Measurements from ENCODE around the gene TCAP.
"Not testable (repeated sequence)": the region's sequence is repeated elsewhere in the genome, so short reads cannot be mapped to it uniquely, and the experiment has no call there.

TCAP gene

DNA sequence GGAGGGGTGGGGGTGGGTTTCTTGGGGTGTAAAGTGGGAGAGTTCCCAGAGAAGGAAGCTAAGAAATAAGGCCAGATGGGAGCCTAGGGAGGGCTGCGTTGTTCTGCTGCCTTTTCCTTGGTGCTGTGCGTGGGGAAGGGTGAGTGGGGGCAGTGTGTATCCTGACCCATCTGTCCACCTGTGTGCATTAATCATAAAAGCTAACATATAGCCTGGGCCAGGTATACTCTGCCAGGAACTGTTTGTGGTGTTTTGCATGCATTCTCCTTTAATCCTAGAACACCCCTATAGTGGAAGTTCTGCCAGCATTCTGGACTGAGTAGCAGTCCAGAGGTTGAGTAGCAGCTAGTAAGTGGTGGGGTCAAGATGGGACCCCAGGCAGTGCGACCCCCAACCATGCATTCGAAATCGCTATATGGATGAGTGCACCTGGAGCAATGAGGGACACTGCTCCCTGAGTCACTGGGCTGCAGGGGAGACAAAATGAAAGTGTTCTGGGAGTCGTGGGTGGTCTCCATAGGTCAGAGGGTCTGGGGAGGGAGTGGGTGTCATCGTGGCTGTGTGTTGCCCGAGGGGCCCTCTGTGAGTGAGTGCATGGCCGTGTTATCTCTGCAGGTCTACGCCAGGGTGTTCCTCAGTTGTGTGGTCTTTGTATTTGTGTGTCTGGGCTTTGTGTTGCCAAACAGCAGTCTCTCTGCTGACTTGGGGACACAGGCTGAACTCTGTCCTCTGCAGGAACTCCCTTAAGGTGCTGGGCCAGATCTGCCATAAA, 36.0 kb downstream of the TCAP start:
- H3K27ac ChIP-seq, result peak overlapping the region; percentile 56
- no peak for DNase-seq (ENCODE audit: low read depth, low spot score)

DNA sequence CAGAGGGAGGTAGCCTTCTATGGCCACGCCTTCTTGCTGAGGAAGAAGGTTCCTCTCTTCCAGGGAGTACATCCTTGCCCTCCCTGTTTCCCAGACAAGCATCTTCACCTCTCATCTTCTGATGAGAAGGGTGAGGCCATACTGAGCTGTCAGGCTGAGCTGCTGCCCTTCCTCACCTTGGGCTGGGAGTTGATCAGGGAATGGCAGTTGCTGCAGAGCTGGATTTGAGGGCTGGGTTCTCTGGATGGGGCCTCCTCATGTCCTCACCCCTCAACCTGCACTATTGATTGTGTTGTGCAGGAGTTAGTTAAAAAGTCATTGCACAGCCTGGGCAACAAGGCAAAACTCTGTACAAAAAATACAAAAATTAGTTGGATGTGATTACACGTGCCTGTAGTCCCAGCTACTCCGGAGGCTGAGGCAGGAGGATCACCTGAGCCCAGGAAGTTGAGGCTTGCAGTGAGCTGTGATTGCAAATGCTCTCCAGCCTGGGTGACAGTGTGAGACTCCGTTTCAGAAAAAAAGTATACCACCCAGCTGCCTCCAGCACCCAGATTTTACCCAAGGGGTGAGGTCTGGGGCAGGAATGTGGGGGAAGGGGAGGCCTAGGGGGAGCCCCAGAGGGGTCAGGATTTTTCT, 36.8 kb downstream of the TCAP start:
- H3K27ac ChIP-seq, result no peak overlapping the region
- DNase-seq (ENCODE audit: low read depth, low spot score), result no peak

DNA sequence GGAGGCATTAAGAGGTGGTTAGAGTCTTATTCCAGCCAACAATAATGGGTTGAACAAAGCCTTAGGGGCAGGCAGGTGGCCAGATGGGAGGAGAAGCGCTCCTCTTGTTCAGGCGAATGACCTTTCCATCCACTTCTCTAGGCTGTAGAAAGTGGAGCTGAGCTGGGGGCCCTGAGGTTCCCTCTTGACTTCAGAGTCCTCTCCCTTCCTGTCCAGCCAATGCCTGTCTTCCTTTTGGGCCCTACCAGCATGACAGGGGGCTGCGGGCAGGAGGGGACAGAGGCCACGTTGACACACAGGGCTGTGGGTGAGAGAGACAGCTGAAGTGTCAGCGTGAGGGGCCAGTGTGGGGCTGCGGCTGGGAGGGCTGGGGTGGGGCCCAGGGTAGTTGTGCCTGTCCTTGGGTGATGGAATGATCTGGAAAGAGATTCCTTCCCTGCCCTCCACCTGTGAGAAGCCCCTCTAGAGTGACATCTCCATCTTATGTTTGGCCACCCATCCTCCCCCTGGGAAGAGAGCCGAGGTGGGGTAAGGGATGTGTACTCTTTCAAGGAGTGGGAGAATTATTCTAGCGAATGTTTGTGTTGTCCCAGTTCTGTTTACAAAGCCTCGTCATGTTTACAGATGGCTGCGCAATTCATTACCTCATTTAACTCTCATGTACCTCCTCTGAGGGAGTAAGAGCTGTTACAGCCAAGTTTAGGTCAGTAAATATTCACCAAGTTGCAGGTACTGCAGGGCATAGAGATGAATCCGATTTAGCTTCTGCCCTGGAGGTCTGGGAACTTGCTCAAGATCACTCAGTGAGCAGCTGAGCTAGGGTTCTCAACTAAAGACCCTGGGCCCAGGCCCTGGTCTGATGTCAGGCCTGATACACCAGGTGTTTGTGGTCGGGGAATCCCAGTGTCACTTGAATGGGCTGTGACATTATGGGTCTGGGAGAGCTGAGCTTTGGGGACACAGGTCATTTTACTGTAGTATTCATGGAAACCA, 38.0 kb downstream of the TCAP start:
- no peak for DNase-seq (ENCODE audit: low read depth, low spot score)
- H3K27ac ChIP-seq, result peak overlapping the region; percentile 12

DNA sequence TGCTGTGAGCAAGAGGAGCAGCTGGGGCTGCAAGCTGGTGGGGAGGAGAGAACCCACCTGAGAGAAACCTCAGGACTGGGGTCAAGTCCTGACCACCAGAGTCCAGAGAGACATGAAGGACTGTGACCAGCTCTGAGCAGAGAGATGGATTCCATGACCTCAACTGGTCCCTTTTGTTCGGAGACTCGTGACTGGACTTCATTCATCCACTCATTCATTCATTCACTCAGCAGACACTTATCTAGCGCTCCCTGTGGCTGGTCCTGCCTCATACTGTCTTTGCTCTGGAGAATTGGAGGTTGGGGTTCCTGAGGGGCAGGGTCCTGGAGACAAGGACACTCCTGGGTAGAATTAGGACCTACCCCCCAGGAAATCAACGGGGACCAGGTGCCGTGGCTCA, 38.8 kb downstream of the TCAP start:
- peak overlapping the region; percentile 12 for H3K27ac ChIP-seq
- no peak for DNase-seq (ENCODE audit: low read depth, low spot score)

DNA sequence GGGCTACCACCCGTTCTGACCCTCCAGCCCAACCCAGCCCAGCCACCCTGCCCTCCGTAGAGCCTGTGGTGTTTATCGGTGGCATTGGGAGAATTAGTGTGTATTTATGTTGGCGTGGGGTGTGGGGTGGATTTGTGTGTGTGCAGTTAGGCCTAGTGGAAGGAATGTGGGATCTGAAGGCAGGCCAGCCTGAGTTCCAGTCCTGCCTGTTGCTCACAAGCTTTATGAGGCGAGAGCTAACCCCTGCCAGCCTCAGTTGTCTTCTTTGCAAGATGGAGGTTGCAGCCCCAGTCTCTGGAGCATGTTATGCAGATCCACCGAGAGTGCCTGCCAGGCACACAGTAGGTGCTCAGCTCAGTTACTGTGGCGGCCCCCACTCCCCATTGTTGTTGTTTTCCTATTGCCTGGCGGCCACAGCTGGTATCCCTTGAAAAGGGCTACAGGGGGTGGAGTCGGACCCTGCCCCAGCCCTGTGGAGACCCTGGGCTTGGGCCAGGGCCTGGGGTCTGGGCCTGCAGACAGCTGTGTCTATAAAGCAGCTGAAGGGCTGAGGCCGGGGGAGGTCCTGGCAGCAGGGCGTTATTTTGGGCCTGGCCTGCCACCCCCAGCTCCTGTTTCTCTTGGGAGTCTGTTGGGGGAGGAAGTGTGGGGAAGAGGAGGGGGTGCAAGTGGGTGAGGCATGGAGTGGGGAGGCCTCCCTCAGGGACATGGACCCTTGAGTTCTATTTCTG, 39.8 kb downstream of the TCAP start:
- DNase-seq (ENCODE audit: low read depth, low spot score), result no peak
- H3K27ac ChIP-seq, result peak overlapping the region; percentile 86

DNA sequence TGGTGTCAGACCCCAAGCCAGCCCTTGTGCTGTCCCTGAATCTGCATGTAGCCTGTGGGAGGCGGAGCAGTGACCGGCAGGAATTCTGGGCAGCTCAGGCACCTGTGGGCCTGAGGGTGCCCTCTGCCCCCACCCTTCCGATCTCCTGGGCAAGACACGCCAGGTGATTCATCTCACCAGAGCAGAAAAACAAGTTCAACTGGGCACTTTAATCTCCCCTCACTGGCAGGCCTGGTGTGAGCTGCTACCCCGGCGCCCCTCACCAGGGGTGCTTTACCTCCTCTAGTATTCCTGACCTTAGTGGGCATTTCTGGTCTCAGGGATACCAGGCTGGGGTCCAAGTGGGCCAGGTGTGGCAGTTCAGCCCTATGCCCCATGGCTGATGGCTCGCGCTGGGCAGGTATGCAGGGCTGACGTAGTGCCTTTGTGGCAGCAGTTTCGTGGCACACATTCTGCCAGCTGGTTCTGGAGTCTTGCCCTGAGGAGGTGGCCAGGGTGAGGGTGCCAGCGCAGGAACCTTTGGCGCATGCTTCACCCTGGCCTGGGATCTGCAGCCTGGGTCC, 40.7 kb downstream of the TCAP start:
- peak overlapping the region; percentile 86 for H3K27ac ChIP-seq
- DNase-seq (ENCODE audit: low read depth, low spot score), result no peak

DNA sequence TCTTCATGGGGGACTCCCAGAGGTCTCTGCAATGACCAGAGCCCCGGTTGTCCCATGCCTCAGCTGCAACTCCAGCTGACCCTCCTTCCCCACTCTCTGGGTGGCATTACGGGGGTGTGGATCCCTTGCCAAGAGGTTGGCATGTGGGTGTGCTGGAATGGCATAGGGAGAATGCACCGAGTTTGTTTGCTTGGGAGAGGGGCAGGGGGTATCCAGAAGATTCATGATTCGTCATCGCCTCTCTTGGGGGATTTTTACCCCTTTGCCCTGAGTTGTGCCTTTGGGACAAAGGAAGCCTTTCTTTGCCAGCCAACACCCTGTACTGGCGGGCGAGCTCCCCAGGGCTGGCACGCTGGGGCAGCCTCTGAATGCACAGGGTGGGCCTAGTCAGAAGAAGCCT, 41.2 kb downstream of the TCAP start:
- H3K27ac ChIP-seq, result peak overlapping the region; percentile 86
- DNase-seq (ENCODE audit: low read depth, low spot score), result no peak

DNA sequence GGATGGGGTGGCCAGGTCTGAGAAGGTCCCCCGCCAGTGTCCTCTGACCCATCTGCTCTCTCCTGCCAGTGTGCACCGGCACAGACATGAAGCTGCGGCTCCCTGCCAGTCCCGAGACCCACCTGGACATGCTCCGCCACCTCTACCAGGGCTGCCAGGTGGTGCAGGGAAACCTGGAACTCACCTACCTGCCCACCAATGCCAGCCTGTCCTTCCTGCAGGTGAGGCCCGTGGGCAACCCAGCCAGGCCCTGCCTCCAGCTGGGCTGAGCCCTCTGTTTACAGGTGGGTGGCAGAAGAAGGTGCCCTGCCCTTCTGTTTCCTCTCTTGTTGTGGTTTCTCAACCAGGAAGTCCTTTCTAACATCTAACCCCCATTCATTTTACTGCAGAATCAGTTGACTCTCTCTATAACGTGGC, 41.8 kb downstream of the TCAP start:
- peak overlapping the region; percentile 86 for H3K27ac ChIP-seq
- no peak for DNase-seq (ENCODE audit: low read depth, low spot score)

DNA sequence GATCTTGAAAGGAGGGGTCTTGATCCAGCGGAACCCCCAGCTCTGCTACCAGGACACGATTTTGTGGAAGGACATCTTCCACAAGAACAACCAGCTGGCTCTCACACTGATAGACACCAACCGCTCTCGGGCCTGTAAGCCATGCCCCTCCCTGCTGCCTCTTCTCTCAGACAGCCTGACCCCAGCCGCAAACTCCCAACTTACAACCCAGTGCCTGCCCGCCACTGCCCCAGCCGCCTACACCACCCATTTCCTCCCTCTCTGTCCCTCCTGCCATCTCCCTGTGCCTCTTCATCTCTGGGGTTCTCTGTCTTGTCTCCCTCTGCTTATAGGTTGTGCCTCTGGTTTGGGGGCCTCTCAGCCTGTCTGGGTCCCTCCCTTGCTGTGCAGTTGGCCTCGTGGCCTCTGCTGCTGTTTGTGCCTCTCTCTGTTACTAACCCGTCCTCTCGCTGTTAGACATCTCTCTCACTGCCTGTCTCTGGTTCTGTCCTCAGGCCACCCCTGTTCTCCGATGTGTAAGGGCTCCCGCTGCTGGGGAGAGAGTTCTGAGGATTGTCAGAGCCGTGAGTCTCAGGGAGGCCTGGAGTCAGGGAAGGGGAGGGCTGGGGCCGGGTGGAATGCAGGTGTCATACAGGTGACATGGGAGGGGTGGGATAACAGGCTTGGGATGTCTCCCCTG, 44.3 kb downstream of the TCAP start:
- no peak for DNase-seq (ENCODE audit: low read depth, low spot score)
- H3K27ac ChIP-seq, result no peak overlapping the region

DNA sequence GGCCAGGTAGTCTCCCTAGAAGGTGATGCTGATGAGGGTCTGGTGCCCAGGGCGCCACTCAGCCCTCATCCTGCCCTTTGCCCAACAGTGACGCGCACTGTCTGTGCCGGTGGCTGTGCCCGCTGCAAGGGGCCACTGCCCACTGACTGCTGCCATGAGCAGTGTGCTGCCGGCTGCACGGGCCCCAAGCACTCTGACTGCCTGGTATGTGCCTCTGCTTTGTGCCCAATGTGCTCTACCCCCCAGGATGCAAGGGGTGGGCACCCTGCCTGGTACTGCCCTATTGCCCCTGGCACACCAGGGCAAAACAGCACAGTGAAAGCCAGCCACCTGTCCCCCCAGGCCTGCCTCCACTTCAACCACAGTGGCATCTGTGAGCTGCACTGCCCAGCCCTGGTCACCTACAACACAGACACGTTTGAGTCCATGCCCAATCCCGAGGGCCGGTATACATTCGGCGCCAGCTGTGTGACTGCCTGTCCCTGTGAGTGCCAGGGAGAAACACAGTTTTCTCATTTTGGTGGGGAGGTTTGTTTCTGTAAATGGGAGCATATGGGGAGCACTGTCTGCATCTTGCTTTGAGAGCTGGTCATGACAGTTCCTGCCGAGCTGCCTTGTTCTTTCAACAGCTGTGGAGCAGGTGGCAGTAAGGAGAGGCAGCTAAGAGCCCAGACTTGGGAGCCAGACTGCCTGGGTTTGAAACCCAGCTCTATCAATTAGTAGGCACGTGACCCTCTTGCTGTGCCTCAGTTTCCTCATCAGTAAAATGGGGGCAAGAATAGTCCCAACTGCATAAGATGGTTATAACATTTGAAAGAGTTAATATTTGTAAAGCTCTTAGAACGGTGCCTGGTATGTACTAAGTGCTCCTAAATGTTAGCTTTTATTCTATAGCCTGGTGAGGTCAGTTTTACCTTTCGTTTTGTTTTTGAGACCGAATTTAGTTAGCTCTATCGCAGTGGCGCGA, 45.1 kb downstream of the TCAP start:
- no peak for DNase-seq (ENCODE audit: low read depth, low spot score)
- no peak overlapping the region for H3K27ac ChIP-seq

DNA sequence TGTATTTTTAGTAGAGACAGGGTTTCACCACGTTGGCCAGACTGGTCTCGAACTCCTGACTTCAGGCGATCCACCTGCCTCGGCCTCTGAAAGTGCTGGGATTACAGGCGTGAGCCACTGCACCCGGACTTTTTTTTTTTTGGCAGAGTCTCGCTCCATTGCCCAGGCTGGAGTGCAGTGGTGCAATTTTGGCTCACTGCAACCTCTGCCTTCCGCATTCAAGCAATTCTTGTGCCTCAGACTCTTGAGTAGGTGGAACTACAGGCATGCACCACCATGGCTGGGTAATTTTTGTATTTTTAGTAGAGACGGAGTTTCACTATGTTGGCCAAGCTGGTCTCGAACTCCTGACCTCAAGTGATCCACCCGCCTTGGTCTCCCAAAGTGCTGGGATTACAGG, 45.9 kb downstream of the TCAP start:
- not testable (repeated sequence) for DNase-seq (ENCODE audit: low read depth, low spot score); H3K27ac ChIP-seq

DNA sequence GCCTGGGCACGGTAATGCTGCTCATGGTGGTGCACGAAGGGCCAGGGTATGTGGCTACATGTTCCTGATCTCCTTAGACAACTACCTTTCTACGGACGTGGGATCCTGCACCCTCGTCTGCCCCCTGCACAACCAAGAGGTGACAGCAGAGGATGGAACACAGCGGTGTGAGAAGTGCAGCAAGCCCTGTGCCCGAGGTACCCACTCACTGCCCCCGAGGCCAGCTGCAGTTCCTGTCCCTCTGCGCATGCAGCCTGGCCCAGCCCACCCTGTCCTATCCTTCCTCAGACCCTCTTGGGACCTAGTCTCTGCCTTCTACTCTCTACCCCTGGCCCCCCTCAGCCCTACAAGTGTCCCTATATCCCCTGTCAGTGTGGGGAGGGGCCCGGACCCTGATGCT, 46.7 kb downstream of the TCAP start:
- DNase-seq (ENCODE audit: low read depth, low spot score), result no peak
- no peak overlapping the region for H3K27ac ChIP-seq

DNA sequence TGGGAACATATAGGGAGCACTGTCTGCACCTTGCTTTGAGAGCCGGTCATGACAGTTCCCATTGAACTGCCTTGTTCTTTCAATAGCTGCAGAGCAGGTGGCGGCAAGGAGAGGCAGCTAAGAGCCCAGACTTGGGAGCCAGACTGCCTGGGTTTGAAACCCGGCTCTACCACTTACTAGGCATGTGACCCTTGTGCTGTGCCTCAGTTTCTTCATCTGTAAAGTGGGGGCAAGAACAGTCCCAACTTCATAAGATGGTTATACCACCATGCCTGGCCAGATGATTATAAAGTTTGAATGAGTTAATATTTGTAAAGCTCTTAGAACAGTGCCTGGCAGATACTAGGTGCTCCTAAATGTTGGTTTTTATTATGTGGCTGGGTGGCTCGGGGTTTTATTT, 49.1 kb downstream of the TCAP start:
- no peak for DNase-seq (ENCODE audit: low read depth, low spot score)
- no peak overlapping the region for H3K27ac ChIP-seq

DNA sequence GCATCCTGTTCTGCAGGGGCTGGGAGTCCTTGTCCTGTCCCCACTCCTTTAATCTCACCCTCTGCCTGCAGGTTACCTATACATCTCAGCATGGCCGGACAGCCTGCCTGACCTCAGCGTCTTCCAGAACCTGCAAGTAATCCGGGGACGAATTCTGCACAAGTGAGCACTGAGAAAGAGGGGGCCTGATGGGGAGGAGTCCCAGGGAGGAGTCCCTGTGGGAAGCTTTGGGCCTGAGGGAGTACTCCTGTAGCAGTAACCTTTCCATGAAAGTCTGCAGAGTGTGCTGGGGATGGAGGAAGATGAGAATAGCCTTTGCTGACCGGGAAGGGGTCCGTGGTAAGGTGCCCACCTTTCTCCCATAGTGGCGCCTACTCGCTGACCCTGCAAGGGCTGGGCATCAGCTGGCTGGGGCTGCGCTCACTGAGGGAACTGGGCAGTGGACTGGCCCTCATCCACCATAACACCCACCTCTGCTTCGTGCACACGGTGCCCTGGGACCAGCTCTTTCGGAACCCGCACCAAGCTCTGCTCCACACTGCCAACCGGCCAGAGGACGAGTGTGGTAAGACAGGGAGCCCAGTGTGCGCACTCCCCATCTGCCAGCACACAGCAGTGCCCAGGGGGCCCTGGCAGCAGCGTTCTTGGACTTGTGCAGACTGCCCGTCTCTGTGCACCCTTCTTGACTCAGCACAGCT, 50.4 kb downstream of the TCAP start:
- H3K27ac ChIP-seq, result peak overlapping the region; percentile 77
- no peak for DNase-seq (ENCODE audit: low read depth, low spot score)

All from epithelial cell of prostate (primary cell).